Adipocyte (in vitro differentiated cells): ENCODE data around the gene SENP7.

Source experiments
- DNase-seq: peaks from one replicate; pipeline ENCODE4 v3.0.0-alpha.2; 2015; ENCODE audit warnings: low read depth
- H3K27me3 ChIP-seq: replicated peaks from 2 replicates; pipeline ENCODE4 v1.7.0; 2013; ENCODE audit warnings: mild to moderate bottlenecking, low read length, moderate library complexity; ENCODE audit not compliant: control insufficient read depth, insufficient read depth
- H3K36me3 ChIP-seq: 2 replicates; pipeline ENCODE4 v1.7.0; 2013; ENCODE audit warnings: low read length, mild to moderate bottlenecking, moderate library complexity; ENCODE audit not compliant: control insufficient read depth, insufficient read depth, severe bottlenecking
- H3K4me1 ChIP-seq: 2 replicates; pipeline ENCODE4 v1.7.0; 2013; ENCODE audit warnings: mild to moderate bottlenecking, low read length, moderate library complexity; ENCODE audit not compliant: control insufficient read depth, insufficient read depth
- H3K4me3 ChIP-seq: 2 replicates; pipeline ENCODE4 v1.7.0; 2013; ENCODE audit warnings: mild to moderate bottlenecking, low read length, moderate library complexity
- H3K9ac ChIP-seq: 2 replicates; pipeline ENCODE4 v1.7.0; 2013; ENCODE audit warnings: mild to moderate bottlenecking, low read length, moderate library complexity
- H3K9me3 ChIP-seq: 2 replicates; pipeline ENCODE4 v1.7.0; 2013; ENCODE audit warnings: mild to moderate bottlenecking, low read length, moderate library complexity; ENCODE audit not compliant: control insufficient read depth

SENP7 gene

GRCh38 chr3:101423984-101424888, 88.8 kb downstream of the SENP7 start:
- no peaks in the 10 kb centered on the region for H3K9me3 ChIP-seq
- no peaks in the 10 kb centered on the region for H3K4me1 ChIP-seq
- H3K9ac ChIP-seq: no peak overlapping the region
- no peak overlapping the region for H3K4me3 ChIP-seq
- H3K27me3 ChIP-seq: no peaks in the 10 kb centered on the region
- no peaks in the 10 kb centered on the region for H3K36me3 ChIP-seq
- no peak for DNase-seq

DNA sequence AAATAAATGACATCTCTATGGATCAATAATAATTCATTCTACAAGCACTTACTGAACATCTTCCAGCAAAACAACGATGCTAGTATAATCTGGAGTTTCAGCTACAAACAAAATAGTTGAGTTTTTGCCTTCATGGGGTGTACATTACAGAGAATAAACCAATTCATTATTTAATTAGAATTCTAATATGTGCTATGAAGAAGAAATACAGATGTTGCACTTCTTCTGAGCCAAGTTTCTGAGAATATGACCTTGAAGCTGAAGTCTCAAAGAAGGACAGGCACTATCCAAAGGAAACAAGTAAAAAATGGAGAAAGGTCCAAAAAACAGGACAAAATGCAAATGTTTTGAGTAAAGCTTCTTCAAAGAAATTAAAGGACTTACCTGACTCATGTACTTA, 94.2 kb downstream of the SENP7 start:
- H3K27me3 ChIP-seq: no peaks in the 10 kb centered on the region
- DNase-seq: no peak
- H3K4me3 ChIP-seq: no peak overlapping the region
- no peaks in the 10 kb centered on the region for H3K4me1 ChIP-seq
- no peak overlapping the region for H3K9ac ChIP-seq
- H3K36me3 ChIP-seq: no peaks in the 10 kb centered on the region
- no peaks in the 10 kb centered on the region for H3K9me3 ChIP-seq

- no peak overlapping the region for H3K4me3 ChIP-seq
- no peak for DNase-seq
- H3K4me1 ChIP-seq: no peaks in the 10 kb centered on the region
- H3K36me3 ChIP-seq: no peaks in the 10 kb centered on the region
- no peak overlapping the region for H3K9ac ChIP-seq
- H3K27me3 ChIP-seq: no peaks in the 10 kb centered on the region
- no peaks in the 10 kb centered on the region for H3K9me3 ChIP-seq
These were observed 98.9 kb downstream of the SENP7 start for GRCh38 chr3:101414121-101414520.

- no peak overlapping the region for H3K4me3 ChIP-seq
- H3K4me1 ChIP-seq: no peaks in the 10 kb centered on the region
- H3K36me3 ChIP-seq: no peaks in the 10 kb centered on the region
- H3K27me3 ChIP-seq: no peaks in the 10 kb centered on the region
- no peak for DNase-seq
- H3K9ac ChIP-seq: no peak overlapping the region
- no peaks in the 10 kb centered on the region for H3K9me3 ChIP-seq
These were observed 99.4 kb downstream of the SENP7 start for GRCh38 chr3:101413656-101414055.

DNA sequence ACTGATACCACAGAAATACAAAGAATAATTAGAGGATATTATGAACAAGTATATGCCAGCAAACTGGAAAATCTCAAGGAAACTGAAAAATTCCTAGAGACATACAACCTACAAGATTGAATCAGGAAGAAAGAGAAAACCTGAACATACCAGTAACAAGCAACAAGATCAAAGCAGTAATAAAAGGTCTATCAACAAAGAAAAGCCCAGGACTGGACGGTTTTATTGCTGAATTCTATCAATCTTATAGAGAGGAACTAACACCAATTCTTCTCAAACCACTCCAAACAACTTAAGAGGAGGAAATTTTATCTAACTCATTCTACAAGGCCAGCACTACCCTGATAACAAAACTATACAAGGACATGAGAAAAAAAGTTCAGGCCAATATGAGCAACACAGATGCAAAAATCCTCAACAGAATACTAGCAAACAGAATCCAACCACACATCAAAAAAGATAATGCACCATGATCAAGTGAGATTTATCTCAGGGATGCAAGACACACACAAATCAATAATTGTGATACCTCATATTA, 121.5 kb downstream of the SENP7 start:
- Histone ChIP-seq H3K27me3 (no peaks in the 10 kb centered on the region), H3K9ac (no peak overlapping the region), H3K4me3 (no peak overlapping the region), H3K4me1 (no peaks in the 10 kb centered on the region), H3K36me3 (no peaks in the 10 kb centered on the region), H3K9me3 (peaks cover 24% of the 10 kb centered on the region)
- no peak for DNase-seq

- no peak for DNase-seq
- Histone ChIP-seq H3K4me1 (no peaks in the 10 kb centered on the region), H3K36me3 (no peaks in the 10 kb centered on the region)
These were observed 124.3 kb downstream of the SENP7 start for GRCh38 chr3:101388706-101389105.

DNA sequence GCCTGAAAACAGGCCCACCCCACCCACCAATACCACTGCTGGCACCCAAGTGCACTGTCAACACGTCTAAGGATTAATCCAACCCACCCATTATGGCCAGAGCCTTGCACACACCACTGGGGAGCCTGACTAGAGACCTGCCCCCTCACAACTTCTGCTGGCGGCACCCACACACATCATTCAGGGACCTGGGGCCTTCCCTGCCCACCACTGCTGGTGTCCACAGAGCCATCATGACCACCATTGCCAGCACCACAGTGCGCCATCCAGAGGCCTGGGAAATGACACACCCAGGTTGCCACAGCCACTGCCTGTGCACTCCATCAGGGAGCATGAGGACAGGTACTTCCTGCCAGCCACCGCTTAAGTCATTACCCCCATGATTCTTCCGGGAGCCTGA, 125.7 kb downstream of the SENP7 start:
- no peaks in the 10 kb centered on the region for H3K36me3 ChIP-seq
- no peak overlapping the region for H3K4me3 ChIP-seq
- H3K9me3 ChIP-seq: peaks cover 13% of the 10 kb centered on the region
- H3K4me1 ChIP-seq: no peaks in the 10 kb centered on the region
- H3K27me3 ChIP-seq: no peaks in the 10 kb centered on the region
- DNase-seq: no peak
- H3K9ac ChIP-seq: no peak overlapping the region

More at GRCh38 chr3:101388706-101389105, 124.3 kb downstream of the SENP7 start:
- peaks cover 20% of the 10 kb centered on the region for H3K9me3 ChIP-seq
- H3K27me3 ChIP-seq: no peaks in the 10 kb centered on the region
- H3K9ac ChIP-seq: no peak overlapping the region
- no peak overlapping the region for H3K4me3 ChIP-seq

GRCh38 chr3:101384426-101384825, 128.6 kb downstream of the SENP7 start:
- DNase-seq: no peak

DNA sequence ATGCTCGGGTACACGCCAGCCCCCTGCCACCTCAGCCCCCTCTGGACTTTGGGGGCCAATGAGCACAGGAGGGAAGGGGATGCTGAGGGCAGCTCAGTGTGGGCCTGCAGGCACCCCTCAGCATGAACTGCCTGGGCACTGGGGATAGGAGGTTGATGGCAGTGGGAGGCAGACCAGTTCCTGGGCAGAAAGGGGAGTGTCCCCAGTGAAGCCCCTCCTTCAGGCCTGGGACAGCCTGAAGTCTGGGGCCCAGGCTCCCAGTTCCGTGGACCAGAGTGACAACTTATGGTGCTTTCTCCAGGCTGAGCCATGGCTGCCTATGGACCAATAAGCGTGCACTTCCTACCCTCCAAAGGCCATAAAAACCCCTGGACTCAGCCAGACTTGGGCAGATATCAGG, 129.4 kb downstream of the SENP7 start:
- Histone ChIP-seq H3K4me1 (no peaks in the 10 kb centered on the region), H3K9me3 (peaks cover 21% of the 10 kb centered on the region), H3K4me3 (no peak overlapping the region), H3K9ac (no peak overlapping the region), H3K36me3 (no peaks in the 10 kb centered on the region), H3K27me3 (no peaks in the 10 kb centered on the region)
- DNase-seq: no peak

More at GRCh38 chr3:101384426-101384825, 128.6 kb downstream of the SENP7 start:
- H3K9ac ChIP-seq: no peak overlapping the region
- no peaks in the 10 kb centered on the region for H3K4me1 ChIP-seq
- no peak overlapping the region for H3K4me3 ChIP-seq
- H3K9me3 ChIP-seq: peaks cover 19% of the 10 kb centered on the region
- no peaks in the 10 kb centered on the region for H3K27me3 ChIP-seq
- no peaks in the 10 kb centered on the region for H3K36me3 ChIP-seq

DNA sequence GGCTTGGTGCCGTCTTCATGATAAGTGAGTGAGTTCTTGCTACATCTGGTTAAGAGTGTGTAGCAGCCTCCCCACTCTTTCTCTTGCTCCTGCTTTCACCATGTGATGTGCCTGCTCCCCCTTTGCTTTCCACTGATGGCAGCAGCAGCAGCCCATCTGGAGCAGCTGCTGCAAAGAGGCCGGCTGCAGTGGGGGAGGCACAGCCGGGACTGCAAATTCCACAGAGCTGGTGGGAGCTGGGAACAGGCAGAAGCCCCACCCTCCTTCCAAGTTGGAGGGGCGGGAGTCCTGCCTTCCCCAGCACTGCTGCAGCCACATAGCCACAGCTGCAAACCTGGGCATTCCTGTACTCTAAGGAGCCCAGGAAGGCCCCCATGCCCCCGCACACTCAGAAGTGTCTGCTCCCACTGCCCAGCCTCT, 129.8 kb downstream of the SENP7 start:
- Histone ChIP-seq H3K4me3 (no peak overlapping the region), H3K36me3 (no peaks in the 10 kb centered on the region), H3K27me3 (no peaks in the 10 kb centered on the region), H3K4me1 (no peaks in the 10 kb centered on the region), H3K9me3 (peaks cover 20% of the 10 kb centered on the region), H3K9ac (no peak overlapping the region)
- no peak for DNase-seq

- H3K4me3 ChIP-seq: no peak overlapping the region
- DNase-seq: peak; percentile 67
- H3K9ac ChIP-seq: no peak overlapping the region
- H3K9me3 ChIP-seq: peaks cover 20% of the 10 kb centered on the region
- H3K36me3 ChIP-seq: no peaks in the 10 kb centered on the region
- H3K4me1 ChIP-seq: no peaks in the 10 kb centered on the region
- no peaks in the 10 kb centered on the region for H3K27me3 ChIP-seq
These were observed 131.2 kb downstream of the SENP7 start for GRCh38 chr3:101381809-101382208.
